Measurements from ENCODE around the gene NECAP2. TPM values are rescaled to one million over a fixed set of nuclear protein-coding genes. Genes with fewer than 3 reads are reported as not detected.
"Not testable (repeated sequence)": the region's sequence is repeated elsewhere in the genome, so short reads cannot be mapped to it uniquely, and the experiment has no call there.

Gene NECAP2
- total RNA-seq, 1 donor: 76.0 TPM

DNA sequence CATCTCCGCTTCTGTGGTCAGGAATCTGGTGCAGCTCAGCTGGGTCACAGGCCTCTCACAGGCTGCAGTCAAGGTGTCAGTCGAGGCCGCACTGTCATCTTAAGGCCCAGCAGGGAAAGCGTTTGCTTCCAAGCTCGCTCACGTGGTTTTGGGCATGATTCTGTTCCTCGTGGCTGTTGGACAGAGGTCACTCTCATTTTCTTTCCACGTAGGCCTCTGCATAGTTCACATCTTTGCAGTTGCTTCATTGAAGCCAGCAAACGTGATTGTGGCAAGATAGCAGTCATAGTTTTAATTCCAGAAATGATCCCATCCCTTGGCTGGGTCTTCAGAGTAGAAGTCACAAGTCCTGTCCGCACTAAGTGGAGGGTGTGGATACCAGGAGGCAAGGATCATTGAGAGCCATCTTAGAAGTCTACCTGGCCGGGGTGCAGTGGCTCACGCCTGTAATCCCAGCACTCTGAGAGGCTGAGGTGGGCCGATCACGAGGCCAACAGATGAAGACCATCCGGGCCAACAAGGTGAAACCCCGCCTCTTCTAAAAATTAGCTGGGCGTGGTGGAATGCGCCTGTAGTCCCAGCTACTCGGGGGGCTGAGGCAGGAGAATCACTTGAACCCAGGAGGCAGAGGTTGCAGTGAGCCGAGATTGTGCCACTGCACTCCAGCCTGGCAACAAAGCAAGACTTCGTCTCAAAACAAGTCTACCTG, 24.5 kb downstream of the NECAP2 start:
- Histone ChIP-seq H2AFZ (ENCODE audit: low read length) (no peak overlapping the region), H3K36me3 (ENCODE audit: insufficient read depth, low read length) (peaks cover 33% of the 10 kb centered on the region), H3K4me3 (ENCODE audit: insufficient read depth, low read length) (no peak overlapping the region), H3K4me1 (ENCODE audit: insufficient read depth, low read length) (no peaks in the 10 kb centered on the region), H3K9me3 (ENCODE audit: low read depth, low read length) (no peaks in the 10 kb centered on the region), H3K27ac (ENCODE audit: low read depth, low read length) (no peak overlapping the region), H3K27me3 (ENCODE audit: insufficient read depth, low read length) (no peaks in the 10 kb centered on the region), H3K79me2 (ENCODE audit: insufficient read depth, low read length) (no peaks in the 10 kb centered on the region), H3K4me2 (ENCODE audit: insufficient read depth, low read length) (no peak overlapping the region), H4K20me1 (ENCODE audit: insufficient read depth, low read length) (no peaks in the 10 kb centered on the region)
- TF ChIP-seq, protein P1, sequence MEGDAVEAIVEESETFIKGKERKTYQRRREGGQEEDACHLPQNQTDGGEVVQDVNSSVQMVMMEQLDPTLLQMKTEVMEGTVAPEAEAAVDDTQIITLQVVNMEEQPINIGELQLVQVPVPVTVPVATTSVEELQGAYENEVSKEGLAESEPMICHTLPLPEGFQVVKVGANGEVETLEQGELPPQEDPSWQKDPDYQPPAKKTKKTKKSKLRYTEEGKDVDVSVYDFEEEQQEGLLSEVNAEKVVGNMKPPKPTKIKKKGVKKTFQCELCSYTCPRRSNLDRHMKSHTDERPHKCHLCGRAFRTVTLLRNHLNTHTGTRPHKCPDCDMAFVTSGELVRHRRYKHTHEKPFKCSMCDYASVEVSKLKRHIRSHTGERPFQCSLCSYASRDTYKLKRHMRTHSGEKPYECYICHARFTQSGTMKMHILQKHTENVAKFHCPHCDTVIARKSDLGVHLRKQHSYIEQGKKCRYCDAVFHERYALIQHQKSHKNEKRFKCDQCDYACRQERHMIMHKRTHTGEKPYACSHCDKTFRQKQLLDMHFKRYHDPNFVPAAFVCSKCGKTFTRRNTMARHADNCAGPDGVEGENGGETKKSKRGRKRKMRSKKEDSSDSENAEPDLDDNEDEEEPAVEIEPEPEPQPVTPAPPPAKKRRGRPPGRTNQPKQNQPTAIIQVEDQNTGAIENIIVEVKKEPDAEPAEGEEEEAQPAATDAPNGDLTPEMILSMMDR (IDR thresholded peaks at IDR 0.05; ENCODE audit: extremely low read depth, low read depth, low read length): no peak
- DNase-seq (ENCODE audit: insufficient read length, low spot score, missing footprints): no peak

DNA sequence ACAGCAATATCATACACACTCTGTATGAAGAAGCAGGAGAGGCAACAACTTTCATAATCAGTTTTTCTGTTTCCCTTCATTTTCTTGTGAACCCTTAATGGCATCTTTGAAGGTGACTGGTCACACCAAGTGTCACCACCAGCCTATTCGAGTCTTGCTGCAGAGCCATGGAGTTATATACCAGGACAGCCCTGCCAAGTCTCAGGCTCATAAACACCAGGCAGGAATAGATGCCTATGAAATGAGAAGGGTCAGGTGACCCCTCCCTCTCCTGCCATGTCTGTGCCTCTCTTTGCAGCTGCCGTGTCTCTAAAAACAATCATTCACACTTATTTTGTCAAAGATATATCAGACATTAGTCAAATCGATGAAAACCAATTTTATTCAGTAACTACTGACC, 28.0 kb downstream of the NECAP2 start:
- no peaks in the 10 kb centered on the region for H3K27me3 ChIP-seq (ENCODE audit: insufficient read depth, low read length)
- no peaks in the 10 kb centered on the region for H3K9me3 ChIP-seq (ENCODE audit: low read depth, low read length)
- TF ChIP-seq, protein P1 (IDR thresholded peaks at IDR 0.05; ENCODE audit: extremely low read depth, low read depth, low read length): no peak
- H3K4me2 ChIP-seq (ENCODE audit: insufficient read depth, low read length): no peak overlapping the region
- H4K20me1 ChIP-seq (ENCODE audit: insufficient read depth, low read length): no peaks in the 10 kb centered on the region
- no peaks in the 10 kb centered on the region for H3K4me1 ChIP-seq (ENCODE audit: insufficient read depth, low read length)
- H3K36me3 ChIP-seq (ENCODE audit: insufficient read depth, low read length): peaks cover 17% of the 10 kb centered on the region
- no peak overlapping the region for H3K4me3 ChIP-seq (ENCODE audit: insufficient read depth, low read length)
- H3K27ac ChIP-seq (ENCODE audit: low read depth, low read length): no peak overlapping the region
- H3K79me2 ChIP-seq (ENCODE audit: insufficient read depth, low read length): no peaks in the 10 kb centered on the region
- no peak for DNase-seq (ENCODE audit: insufficient read length, low spot score, missing footprints)
- H2AFZ ChIP-seq (ENCODE audit: low read length): no peak overlapping the region

DNA sequence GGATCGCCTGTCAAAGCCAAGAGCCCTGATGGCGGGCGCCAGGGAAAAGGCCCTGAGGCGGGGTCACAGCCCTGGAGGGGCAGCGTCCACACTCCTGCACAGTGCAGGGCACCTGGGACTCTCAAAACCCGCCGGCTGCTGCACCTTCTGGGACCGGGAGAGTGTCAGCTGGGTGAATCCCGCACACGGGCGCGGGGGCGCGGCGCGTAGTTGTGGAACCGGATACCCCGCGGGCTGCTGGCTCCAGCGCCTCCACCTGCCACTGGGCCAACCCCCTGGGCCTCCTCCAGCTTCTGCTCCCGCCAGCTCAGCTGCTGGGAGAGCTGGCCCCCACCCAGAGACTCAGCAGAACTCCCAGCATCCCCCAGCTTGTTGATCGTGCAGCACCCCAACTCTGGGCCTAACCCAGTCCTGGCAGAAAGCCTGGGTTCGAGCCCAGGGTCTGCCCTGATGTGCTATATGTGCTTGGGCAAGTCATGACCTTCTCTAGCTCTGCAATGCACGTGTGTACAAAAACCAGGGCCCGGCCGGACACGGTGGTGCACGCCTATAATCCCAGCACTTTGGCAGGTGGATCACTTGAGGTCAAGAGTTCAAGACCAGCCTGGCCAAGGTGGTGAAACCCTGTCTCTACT, 33.8 kb downstream of the NECAP2 start:
- Histone ChIP-seq H4K20me1 (ENCODE audit: insufficient read depth, low read length) (no peaks in the 10 kb centered on the region), H3K79me2 (ENCODE audit: insufficient read depth, low read length) (no peaks in the 10 kb centered on the region), H3K4me1 (ENCODE audit: insufficient read depth, low read length) (no peaks in the 10 kb centered on the region), H3K36me3 (ENCODE audit: insufficient read depth, low read length) (peaks cover 22% of the 10 kb centered on the region), H3K9me3 (ENCODE audit: low read depth, low read length) (no peaks in the 10 kb centered on the region), H3K27me3 (ENCODE audit: insufficient read depth, low read length) (no peaks in the 10 kb centered on the region), H3K27ac (ENCODE audit: low read depth, low read length) (no peak overlapping the region), H3K4me3 (ENCODE audit: insufficient read depth, low read length) (no peak overlapping the region), H2AFZ (ENCODE audit: low read length) (no peak overlapping the region), H3K4me2 (ENCODE audit: insufficient read depth, low read length) (no peak overlapping the region)
- TF ChIP-seq, protein P1 (IDR thresholded peaks at IDR 0.05; ENCODE audit: extremely low read depth, low read depth, low read length): no peak
- no peak for DNase-seq (ENCODE audit: insufficient read length, low spot score, missing footprints)

DNA sequence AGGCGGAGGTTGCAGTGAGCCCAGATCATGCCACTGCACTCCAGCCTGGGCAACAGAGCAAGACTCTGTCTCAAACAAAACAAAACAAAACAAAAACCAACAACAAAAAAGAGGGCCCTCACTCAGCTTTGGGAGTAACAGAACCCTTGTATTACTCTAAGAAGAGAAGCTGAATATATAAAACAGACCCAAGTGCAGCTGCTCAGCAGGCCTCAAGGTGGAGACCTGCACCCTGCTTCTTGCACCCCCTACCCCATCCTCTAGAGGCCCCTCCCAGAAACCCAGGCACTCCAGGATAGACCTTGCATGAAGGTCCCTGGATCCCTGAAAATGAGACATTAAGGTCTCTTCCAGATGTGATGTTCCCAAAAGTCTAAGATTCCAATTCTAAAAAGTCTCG, 34.4 kb downstream of the NECAP2 start:
- not testable (repeated sequence) for H3K4me3 ChIP-seq (ENCODE audit: insufficient read depth, low read length); DNase-seq (ENCODE audit: insufficient read length, low spot score, missing footprints); H2AFZ ChIP-seq (ENCODE audit: low read length); H3K79me2 ChIP-seq (ENCODE audit: insufficient read depth, low read length); H3K27ac ChIP-seq (ENCODE audit: low read depth, low read length); H3K4me1 ChIP-seq (ENCODE audit: insufficient read depth, low read length); H4K20me1 ChIP-seq (ENCODE audit: insufficient read depth, low read length); H3K9me3 ChIP-seq (ENCODE audit: low read depth, low read length); H3K4me2 ChIP-seq (ENCODE audit: insufficient read depth, low read length); H3K27me3 ChIP-seq (ENCODE audit: insufficient read depth, low read length)
- H3K36me3 ChIP-seq (ENCODE audit: insufficient read depth, low read length): peaks cover 22% of the 10 kb centered on the region

DNA sequence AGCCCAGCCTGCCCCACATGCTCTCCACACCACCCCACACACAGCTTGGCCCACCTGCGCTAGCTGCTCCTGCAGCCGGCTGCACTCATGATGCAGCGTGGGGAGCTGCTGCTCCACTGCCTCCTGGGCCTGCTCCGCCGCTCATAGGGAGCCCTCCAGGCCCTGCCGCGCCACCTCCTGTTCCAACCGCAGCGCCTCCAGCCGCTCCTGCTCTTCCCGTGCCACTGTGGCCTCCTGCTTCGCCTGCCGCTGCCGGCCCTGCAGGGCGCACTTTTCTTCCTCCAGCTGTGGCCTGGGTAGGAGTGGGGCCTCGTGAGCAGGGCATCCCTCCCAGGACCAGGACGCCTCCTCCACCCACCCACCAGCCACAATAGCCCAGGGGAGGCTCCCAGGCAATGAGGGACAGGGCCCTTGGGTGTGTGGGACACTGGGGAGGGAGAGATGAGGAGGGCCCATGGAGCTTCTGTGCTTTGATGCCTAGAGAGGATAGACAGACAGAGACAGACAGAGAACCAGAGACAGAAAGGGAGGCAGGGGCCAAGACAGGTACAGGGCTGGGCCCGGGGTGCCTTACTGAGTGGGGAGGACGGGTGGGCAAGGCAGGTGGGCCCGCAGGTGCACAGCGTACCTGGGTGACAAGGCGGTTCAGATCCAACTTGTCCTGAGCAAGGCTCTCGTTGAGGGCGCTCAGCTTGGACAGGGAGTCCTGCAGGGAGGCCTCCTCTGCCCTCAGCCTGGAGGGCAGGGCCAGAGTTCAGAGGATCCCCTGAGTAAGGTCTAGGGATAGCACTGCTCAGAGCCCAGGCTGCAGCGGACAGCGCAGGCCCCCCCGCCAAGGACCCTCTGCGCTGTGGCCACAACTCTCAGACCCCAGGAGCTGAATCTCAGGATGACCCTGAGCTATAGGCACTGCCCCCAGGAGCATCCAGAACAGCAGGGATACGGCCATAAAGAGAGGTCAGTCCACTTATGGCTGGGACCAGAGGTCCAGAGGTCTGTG, 35.5 kb downstream of the NECAP2 start:
- H3K4me1 ChIP-seq (ENCODE audit: insufficient read depth, low read length); H3K9me3 ChIP-seq (ENCODE audit: low read depth, low read length); H4K20me1 ChIP-seq (ENCODE audit: insufficient read depth, low read length); H3K4me3 ChIP-seq (ENCODE audit: insufficient read depth, low read length); H3K27me3 ChIP-seq (ENCODE audit: insufficient read depth, low read length); H3K79me2 ChIP-seq (ENCODE audit: insufficient read depth, low read length); DNase-seq (ENCODE audit: insufficient read length, low spot score, missing footprints); H3K4me2 ChIP-seq (ENCODE audit: insufficient read depth, low read length); H2AFZ ChIP-seq (ENCODE audit: low read length); H3K27ac ChIP-seq (ENCODE audit: low read depth, low read length): not testable (repeated sequence)
- peaks cover 22% of the 10 kb centered on the region for H3K36me3 ChIP-seq (ENCODE audit: insufficient read depth, low read length)

Data from osteoblast (primary cell).